ENCODE data around the gene NEGR1. TPM values are rescaled to one million over a fixed set of nuclear protein-coding genes. Genes with fewer than 3 reads are reported as not detected.

The NEGR1 gene
- 1 to 10 TPM in 2 of 4 donors, under 1 TPM in 2; 0.49 to 8.8 (median 2.7) TPM for total RNA-seq

- intact Hi-C loops (cut with DNase I): no loop called here
- Histone ChIP-seq H3K9me3 (no peaks in the 10 kb centered on the region), H3K36me3 (no peaks in the 10 kb centered on the region), H3K27ac (peak within 1 kb of the TSS; percentile 73 to 91 (median 88)), H3K4me3 (peak within 1 kb of the TSS; percentile 37 to 72 (median 62)), H3K27me3 (peaks cover 0 to 46% (median 0%) of the 10 kb centered on the region in 4 donors), H3K4me1 (peaks cover 0 to 37% (median 3%) of the 10 kb centered on the region in 3 donors)
- TF ChIP-seq, protein P1, sequence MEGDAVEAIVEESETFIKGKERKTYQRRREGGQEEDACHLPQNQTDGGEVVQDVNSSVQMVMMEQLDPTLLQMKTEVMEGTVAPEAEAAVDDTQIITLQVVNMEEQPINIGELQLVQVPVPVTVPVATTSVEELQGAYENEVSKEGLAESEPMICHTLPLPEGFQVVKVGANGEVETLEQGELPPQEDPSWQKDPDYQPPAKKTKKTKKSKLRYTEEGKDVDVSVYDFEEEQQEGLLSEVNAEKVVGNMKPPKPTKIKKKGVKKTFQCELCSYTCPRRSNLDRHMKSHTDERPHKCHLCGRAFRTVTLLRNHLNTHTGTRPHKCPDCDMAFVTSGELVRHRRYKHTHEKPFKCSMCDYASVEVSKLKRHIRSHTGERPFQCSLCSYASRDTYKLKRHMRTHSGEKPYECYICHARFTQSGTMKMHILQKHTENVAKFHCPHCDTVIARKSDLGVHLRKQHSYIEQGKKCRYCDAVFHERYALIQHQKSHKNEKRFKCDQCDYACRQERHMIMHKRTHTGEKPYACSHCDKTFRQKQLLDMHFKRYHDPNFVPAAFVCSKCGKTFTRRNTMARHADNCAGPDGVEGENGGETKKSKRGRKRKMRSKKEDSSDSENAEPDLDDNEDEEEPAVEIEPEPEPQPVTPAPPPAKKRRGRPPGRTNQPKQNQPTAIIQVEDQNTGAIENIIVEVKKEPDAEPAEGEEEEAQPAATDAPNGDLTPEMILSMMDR (IDR thresholded peaks at IDR 0.05): peak in 2 of 6 experiments; percentile 8 to 12
- peak in 2 of 4 donors; percentile 56 to 88 for TF ChIP-seq POLR2A (IDR thresholded peaks at IDR 0.05)
- DNase-seq: no peak
- 1 to 3% methylated on average over 19 to 31 of the region's 54 CpGs for WGBS, 2 donors
Observed at GRCh38 chr1:72282271-72283021, at the start of gene NEGR1. NEGR1 (minus strand) TSS chr1:72282539.

DNA sequence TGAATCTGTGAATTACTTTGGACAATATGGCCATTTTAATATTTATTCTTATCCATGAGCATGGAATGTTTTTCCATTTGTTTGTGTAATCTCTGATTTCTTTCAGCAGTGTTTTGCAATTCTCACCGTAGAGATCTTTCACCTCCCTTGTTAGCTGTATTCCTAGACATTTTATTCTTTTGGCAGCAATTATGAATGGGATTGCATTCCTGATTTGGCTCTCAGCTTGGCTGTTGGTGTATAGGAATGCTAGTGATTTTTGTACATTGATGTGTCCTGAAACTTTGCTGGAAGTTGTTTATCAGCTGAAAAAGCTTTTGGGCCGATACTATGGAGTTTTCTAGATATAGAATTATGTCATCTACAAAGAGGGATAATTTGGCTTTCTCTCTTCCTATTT is 44.2 kb upstream of the NEGR1 start:
- no peaks in the 10 kb centered on the region for H3K27me3 ChIP-seq
- no peaks in the 10 kb centered on the region for H3K9me3 ChIP-seq
- intact Hi-C loops (cut with DNase I): no loop called here
- no peaks in the 10 kb centered on the region for H3K4me1 ChIP-seq
- DNase-seq: no peak
- H3K36me3 ChIP-seq: no peaks in the 10 kb centered on the region
- WGBS, 2 donors: 54% methylated on average over 2 of the region's 2 CpGs; no CpG with 5 or more reads in 1 of the 2 donors
- H3K27ac ChIP-seq: no peak overlapping the region
- TF ChIP-seq, protein P1 (IDR thresholded peaks at IDR 0.05): no peak
- no peak for TF ChIP-seq POLR2A (IDR thresholded peaks at IDR 0.05)
- no peak overlapping the region for H3K4me3 ChIP-seq

GRCh38 chr1:72324451-72324850 is 42.1 kb upstream of the NEGR1 start:
- no CpG with 5 or more reads among the region's 1 CpG for WGBS, 2 donors
- intact Hi-C loops (cut with DNase I): no loop called here
- no peak for TF ChIP-seq POLR2A (IDR thresholded peaks at IDR 0.05)
- TF ChIP-seq, protein P1 (IDR thresholded peaks at IDR 0.05): no peak

GRCh38 chr1:72322910-72323309 is 40.6 kb upstream of the NEGR1 start:
- intact Hi-C loops (cut with DNase I): no loop called here
- Histone ChIP-seq H3K4me1 (no peaks in the 10 kb centered on the region), H3K27ac (no peak overlapping the region), H3K9me3 (no peaks in the 10 kb centered on the region), H3K27me3 (no peaks in the 10 kb centered on the region), H3K4me3 (no peak overlapping the region), H3K36me3 (no peaks in the 10 kb centered on the region)
- TF ChIP-seq POLR2A (IDR thresholded peaks at IDR 0.05): no peak
- TF ChIP-seq, protein P1 (IDR thresholded peaks at IDR 0.05): no peak
- 58% methylated on average over 2 of the region's 3 CpGs; no CpG with 5 or more reads in 1 of the 2 donors for WGBS, 2 donors
- DNase-seq: no peak

More at GRCh38 chr1:72324451-72324850, 42.1 kb upstream of the NEGR1 start:
- H3K4me3 ChIP-seq: no peak overlapping the region
- no peaks in the 10 kb centered on the region for H3K9me3 ChIP-seq
- no peaks in the 10 kb centered on the region for H3K27me3 ChIP-seq
- H3K4me1 ChIP-seq: no peaks in the 10 kb centered on the region
- no peaks in the 10 kb centered on the region for H3K36me3 ChIP-seq
- no peak for DNase-seq
- H3K27ac ChIP-seq: no peak overlapping the region

- no peaks in the 10 kb centered on the region for H3K36me3 ChIP-seq
- intact Hi-C loops (cut with DNase I): no loop called here
- no peaks in the 10 kb centered on the region for H3K27me3 ChIP-seq
- no peaks in the 10 kb centered on the region for H3K9me3 ChIP-seq
- WGBS, 2 donors: 65 to 71% methylated on average over 2 of the region's 2 CpGs
- no peak overlapping the region for H3K27ac ChIP-seq
- no peak for TF ChIP-seq POLR2A (IDR thresholded peaks at IDR 0.05)
- TF ChIP-seq, protein P1 (IDR thresholded peaks at IDR 0.05): no peak
- no peak overlapping the region for H3K4me3 ChIP-seq
- H3K4me1 ChIP-seq: no peaks in the 10 kb centered on the region
- DNase-seq: no peak
Observed at GRCh38 chr1:72296501-72296900, 14.2 kb upstream of the NEGR1 start.
